IMR-90 (cell line): ENCODE measurements around the gene KCP. TPM values are rescaled to one million over a fixed set of nuclear protein-coding genes. Genes with fewer than 3 reads are reported as not detected.

Experiments
- ATAC-seq: fragments of 200-7000 bp; cut with Tn5 transposase; 2 replicates; pipeline ENCODE4 v1.9.1; 2020; ENCODE audit warnings: low read depth, mild to moderate bottlenecking, moderate library complexity
- BruUV-seq: library from RNA; stranded (reverse); fragments of 400-500 nt; replicated peaks from 2 replicates; lab custom pipeline; 2021; lab: Mats Ljungman, UMichigan
- CTCF ChIA-PET: fragments of 300-600 bp; formaldehyde crosslinking; extraction: SDS; loops from one replicate; lab custom pipeline; 2021; ENCODE audit warnings: antibody characterized with exemption; lab: Yijun Ruan, JAX
- POLR2A ChIA-PET: fragments of 300-600 bp; sonication (Branson Sonifier 250); formaldehyde crosslinking; loops from one replicate; lab custom pipeline; 2022; ENCODE audit warnings: antibody characterized with exemption; ENCODE audit not compliant: unreplicated experiment; lab: Charles Lee
- DNase-seq: peaks from one replicate; pipeline ENCODE4 v3.0.0; 2013
- H2AFZ ChIP-seq: replicated peaks from 2 replicates; pipeline ENCODE3; 2013; ENCODE audit warnings: low read length, mild to moderate bottlenecking; ENCODE audit not compliant: poor library complexity
- H2AK5ac ChIP-seq: 2 replicates; pipeline ENCODE4 v1.6.1; 2013; ENCODE audit warnings: low read depth, low read length, inconsistent platforms
- H2AK9ac ChIP-seq: replicated peaks from 2 replicates; pipeline ENCODE3; 2013; ENCODE audit warnings: mild to moderate bottlenecking, low read depth, low read length, moderate library complexity; ENCODE audit not compliant: poor library complexity
- H2BK120ac ChIP-seq: 2 replicates; pipeline ENCODE4 v1.6.1; 2013; ENCODE audit warnings: low read depth, low read length, inconsistent platforms
- H2BK15ac ChIP-seq: 3 replicates; pipeline ENCODE4 v1.6.1; 2013; ENCODE audit warnings: low read depth, low read length, inconsistent platforms
- H2BK20ac ChIP-seq: 2 replicates; pipeline ENCODE4 v1.6.1; 2013; ENCODE audit warnings: low read depth, mild to moderate bottlenecking, inconsistent platforms, low read length, moderate library complexity
- H2BK5ac ChIP-seq: 2 replicates; pipeline ENCODE4 v1.6.1; 2013; ENCODE audit warnings: mild to moderate bottlenecking, low read depth, low read length, inconsistent platforms; ENCODE audit not compliant: poor library complexity, severe bottlenecking
- H3K14ac ChIP-seq: replicated peaks from 2 replicates; pipeline ENCODE4 v1.6.1; 2013; ENCODE audit warnings: low read depth, low read length, inconsistent platforms
- H3K18ac ChIP-seq: 2 replicates; pipeline ENCODE4 v1.6.1; 2013; ENCODE audit warnings: low read depth, low read length, control low read depth
- H3K23ac ChIP-seq: 2 replicates; pipeline ENCODE4 v1.6.1; 2013; ENCODE audit warnings: low read depth, low read length, inconsistent platforms
- H3K27ac ChIP-seq: 2 replicates; pipeline ENCODE4 v1.5.1; 2013; ENCODE audit warnings: mild to moderate bottlenecking, control low read depth, low read length; ENCODE audit not compliant: insufficient read depth
- H3K27me3 ChIP-seq: 2 replicates; pipeline ENCODE4 v1.6.1; 2013; ENCODE audit warnings: low read length; ENCODE audit not compliant: control insufficient read depth, insufficient read depth
- H3K36me3 ChIP-seq: 2 replicates; pipeline ENCODE4 v1.6.1; 2013; ENCODE audit warnings: low read length, mixed read lengths; ENCODE audit not compliant: control insufficient read depth, insufficient read depth
- H3K4ac ChIP-seq: 2 replicates; pipeline ENCODE4 v1.6.1; 2013; ENCODE audit warnings: low read depth, low read length, inconsistent platforms
- H3K4me1 ChIP-seq: 2 replicates; pipeline ENCODE4 v1.6.1; 2013; ENCODE audit warnings: low read length, mixed read lengths; ENCODE audit not compliant: control insufficient read depth, insufficient read depth
- H3K4me2 ChIP-seq: 2 replicates; pipeline ENCODE4 v1.6.1; 2013; ENCODE audit warnings: low read depth, mild to moderate bottlenecking, control low read depth, low read length, moderate library complexity
- H3K4me3 ChIP-seq: 2 replicates; pipeline ENCODE4 v1.5.1; 2013; ENCODE audit warnings: low read depth, mild to moderate bottlenecking, control low read depth, low read length, moderate library complexity; ENCODE audit not compliant: insufficient read depth
- H3K56ac ChIP-seq: 2 replicates; pipeline ENCODE4 v1.6.1; 2013; ENCODE audit warnings: low read length, inconsistent platforms; ENCODE audit not compliant: insufficient read depth; ENCODE audit errors: extremely low read depth
- H3K79me1 ChIP-seq, 2 experiments: 2 replicates each; pipeline ENCODE4 v1.6.1; 2013; ENCODE audit warnings: low read length in 2 of 2, inconsistent platforms in 1 of 2, low read depth in 1 of 2
- H3K9ac ChIP-seq: 2 replicates; pipeline ENCODE4 v1.6.1; 2013; ENCODE audit warnings: low read depth, low read length, control low read depth
- H3K9me1 ChIP-seq: 2 replicates; pipeline ENCODE4 v1.6.1; 2013; ENCODE audit warnings: low read length, inconsistent platforms; ENCODE audit not compliant: insufficient read depth
- H3K9me3 ChIP-seq: 2 replicates; pipeline ENCODE4 v1.6.1; 2013; ENCODE audit warnings: low read length; ENCODE audit not compliant: control insufficient read depth, insufficient read depth
- H4K20me1 ChIP-seq: 2 replicates; pipeline ENCODE4 v1.6.1; 2013; ENCODE audit warnings: low read length, inconsistent platforms; ENCODE audit not compliant: insufficient read depth
- H4K5ac ChIP-seq: 2 replicates; pipeline ENCODE4 v1.6.1; 2013; ENCODE audit warnings: mild to moderate bottlenecking, low read depth, low read length, control low read depth
- H4K8ac ChIP-seq, 2 experiments: 2 replicates each; pipeline ENCODE4 v1.6.1; 2013; ENCODE audit warnings: low read depth in 2 of 2, low read length in 2 of 2, control low read depth in 1 of 2, inconsistent platforms in 1 of 2
- H4K91ac ChIP-seq: 2 replicates; pipeline ENCODE4 v1.6.1; 2013; ENCODE audit warnings: low read depth, low read length, inconsistent platforms; ENCODE audit not compliant: insufficient read depth
- BHLHE40 ChIP-seq: fragments of 150-350 bp; IDR thresholded peaks from 2 replicates; pipeline ENCODE4 v1.6.1; 2016; ENCODE audit warnings: mild to moderate bottlenecking, low read depth, low read length
- CEBPB ChIP-seq: IDR thresholded peaks from 2 replicates; pipeline ENCODE4 v1.6.1; 2012; ENCODE audit warnings: low read depth, low read length, improper control_type of control experiment
- FOS ChIP-seq: fragments of 150-350 bp; IDR thresholded peaks from 2 replicates; pipeline ENCODE4 v1.6.1; 2016; ENCODE audit warnings: low read depth, low read length
- POLR2A ChIP-seq: IDR thresholded peaks from 2 replicates; pipeline ENCODE4 v1.6.1; 2012; ENCODE audit warnings: mild to moderate bottlenecking, low read depth, low read length
- RAD21 ChIP-seq: IDR thresholded peaks from 2 replicates; pipeline ENCODE4 v1.6.1; 2012; ENCODE audit warnings: low read length, improper control_type of control experiment
- RFX5 ChIP-seq: IDR thresholded peaks from 2 replicates; pipeline ENCODE4 v1.8.0; 2012; ENCODE audit warnings: low read depth, mild to moderate bottlenecking, low read length, moderate library complexity
- SMC3 ChIP-seq: fragments of 150-350 bp; IDR thresholded peaks from 2 replicates; pipeline ENCODE4 v1.6.1; 2016; ENCODE audit warnings: low read depth, mild to moderate bottlenecking, antibody characterized with exemption, low read length, moderate library complexity
- dilution Hi-C: fragments of 300-500 bp; cut with HindIII; formaldehyde crosslinking; loops from one replicate; pipeline ENCODE4 v1.14.3; 2018; ENCODE audit warnings: low sequenced_read_pairs; ENCODE audit not compliant: unreplicated experiment
- in situ Hi-C: fragments of 300-500 bp; cut with MboI; formaldehyde crosslinking; loops from 3 replicates; pipeline ENCODE4 v1.14.3; 2019; ENCODE audit warnings: low sequenced_read_pairs, inconsistent platforms, mixed read lengths
- intact Hi-C: fragments of 100-400 bp; cut with micrococcal nuclease; formaldehyde crosslinking; loops from 2 replicates; pipeline ENCODE4 v1.10.0; 2022
- polyA plus RNA-seq, 3 experiments: library from polyadenylated mRNA; depleted of rRNA; stranded (reverse); fragments of >200 nt; gene quantifications; 2 replicates each; pipeline ENCODE4 v1.2.3, GENCODE V29; 2012; ENCODE audit warnings: low replicate concordance in 1 of 3
- total RNA-seq: library from RNA; depleted of rRNA; stranded (reverse); fragments of >200 nt; gene quantifications from 2 replicates; pipeline ENCODE4 v1.2.3, GENCODE V29; 2012

The KCP gene
- total and polyA plus RNA-seq, 2 of the 4 experiments (the other 2 are of a cell fraction), result 0.03 TPM; not detected in 1

GRCh38 chr7:128955981-128956380, 45.5 kb upstream of the KCP start:
- in situ Hi-C loops, result no loop called here
- no peaks in the 10 kb centered on the region for H3K9me3 ChIP-seq
- H3K9ac ChIP-seq, result no peak overlapping the region
- no TSS peak for BruUV-seq
- H3K4me3 ChIP-seq, result no peak overlapping the region
- DNase-seq (no peak), ATAC-seq (no peak)
- no peak overlapping the region for H3K18ac ChIP-seq
- no peak overlapping the region for H3K4me2 ChIP-seq
- dilution Hi-C loops, result no loop called here
- no peak overlapping the region for H2BK120ac ChIP-seq
- no peak overlapping the region for H3K14ac ChIP-seq
- intact Hi-C loops, result no loop called here
- no peak overlapping the region for H4K91ac ChIP-seq
- no peak overlapping the region for H3K27ac ChIP-seq
- ChIA-PET CTCF (no interaction called here), POLR2A (interaction anchor here (0.7 kb wide), 1 partner anchor 98 kb away, joined by 3 read pairs; no protein-coding TSS in a partner anchor)
- no peak overlapping the region for H2BK20ac ChIP-seq
- no peak overlapping the region for H3K56ac ChIP-seq
- H2BK5ac ChIP-seq, result no peak overlapping the region
- H2AK5ac ChIP-seq, result no peak overlapping the region
- no peak overlapping the region for H2AK9ac ChIP-seq
- no peak overlapping the region for H2BK15ac ChIP-seq
- no peaks in the 10 kb centered on the region for H3K4me1 ChIP-seq
- no peak overlapping the region for H4K8ac ChIP-seq
- peaks cover 29% of the 10 kb centered on the region for H3K36me3 ChIP-seq
- H3K79me1 ChIP-seq, result no peaks in the 10 kb centered on the region
- H3K23ac ChIP-seq, result no peak overlapping the region
- H2AFZ ChIP-seq, result no peak overlapping the region
- H3K27me3 ChIP-seq, result no peaks in the 10 kb centered on the region
- no peak overlapping the region for H4K5ac ChIP-seq
- H3K4ac ChIP-seq, result no peak overlapping the region
- no peaks in the 10 kb centered on the region for H4K20me1 ChIP-seq
- peaks cover 3% of the 10 kb centered on the region for H3K9me1 ChIP-seq
- TF ChIP-seq CEBPB (no peak), FOS (no peak), BHLHE40 (no peak), SMC3 (no peak), POLR2A (no peak), RAD21 (no peak), RFX5 (no peak)
